ENCODE measurements around the gene ERBIN. TPM values are rescaled to one million over a fixed set of nuclear protein-coding genes. Genes with fewer than 3 reads are reported as not detected.

Gene ERBIN
- total RNA-seq, 4 donors from 2014 or later: 88.7 to 108 (median 106) TPM

GRCh38 chr5:66122379-66123034 lies 196.1 kb downstream of the ERBIN start:
- no peaks in the 10 kb centered on the region for H3K9me3 ChIP-seq
- H3K4me1 ChIP-seq: no peaks in the 10 kb centered on the region
- no peak overlapping the region for H3K27ac ChIP-seq
- DNase-seq: no peak
- H3K4me3 ChIP-seq (replicated peaks in 1 of 3): no peak overlapping the region
- TF ChIP-seq CTCF (IDR thresholded peaks at IDR 0.05): no peak
- no peak for TF ChIP-seq POLR2A (IDR thresholded peaks at IDR 0.05)
- intact Hi-C loops (cut with DNase I): no loop called here
- no peaks in the 10 kb centered on the region for H3K27me3 ChIP-seq
- 97 to 98% methylated on average over 2 of the region's 2 CpGs for WGBS, 2 donors
- no peaks in the 10 kb centered on the region for H3K36me3 ChIP-seq

GRCh38 chr5:66129144-66129543 lies 202.8 kb downstream of the ERBIN start:
- WGBS, 2 donors: 72 to 82% methylated on average over 4 of the region's 4 CpGs
- H3K4me1 ChIP-seq: peaks cover 2 to 3% of the 10 kb centered on the region in 2 donors
- intact Hi-C loops (cut with DNase I): no loop called here
- no peak for DNase-seq
- no peak overlapping the region for H3K27ac ChIP-seq
- no peaks in the 10 kb centered on the region for H3K27me3 ChIP-seq
- no peaks in the 10 kb centered on the region for H3K9me3 ChIP-seq
- H3K4me3 ChIP-seq (replicated peaks in 1 of 3): no peak overlapping the region
- H3K36me3 ChIP-seq: no peaks in the 10 kb centered on the region
- no peak for TF ChIP-seq CTCF (IDR thresholded peaks at IDR 0.05)
- no peak for TF ChIP-seq POLR2A (IDR thresholded peaks at IDR 0.05)

- Histone ChIP-seq H3K4me3 (replicated peaks in 1 of 3) (no peak overlapping the region), H3K4me1 (peaks cover 8 to 12% of the 10 kb centered on the region in 2 donors), H3K27ac (no peak overlapping the region), H3K36me3 (no peaks in the 10 kb centered on the region), H3K27me3 (no peaks in the 10 kb centered on the region), H3K9me3 (no peaks in the 10 kb centered on the region)
- intact Hi-C loops (cut with DNase I): no loop called here
- TF ChIP-seq POLR2A (IDR thresholded peaks at IDR 0.05) (no peak), CTCF (IDR thresholded peaks at IDR 0.05) (no peak)
- 98% methylated on average over 1 of the region's 1 CpG for whole genome bisulfite sequencing, 2 donors
- no peak for DNase-seq
Observed at GRCh38 chr5:66130493-66130892, 204.1 kb downstream of the ERBIN start.

Small RNAs within 50 kb of the gene (small RNA-seq; reads per million reads assigned to genes)
- not detected for gene RF00598

Other genes with a start within 250 kb of the ERBIN start
- gene SGTB, start 204.5 kb upstream of the ERBIN start, total RNA-seq: 10 to 100 TPM in 1 of 4 donors, 1 to 10 TPM in 3; 5.0 to 12.0 (median 6.3) TPM
- gene NLN, start 204.4 kb upstream of the ERBIN start, total RNA-seq: 10 to 100 TPM in 3 of 4 donors, 1 to 10 TPM in 1; 8.7 to 17.5 (median 13.1) TPM
- 100 to 1,000 TPM; 124 to 236 (median 192) TPM for gene SREK1, start 217.7 kb downstream of the ERBIN start, total RNA-seq

All from thyroid gland (tissue), 4 donors.